KOPT-K1 (cell line): ENCODE data around the gene SMARCC2.

Experiments
- H3K27ac ChIP-seq: fragments of 200-600 bp; sonication (generic); 2 replicates; pipeline ENCODE4 v1.5.1; 2016; ENCODE audit warnings: antibody characterized with exemption, mild to moderate bottlenecking, low read depth, low read length; ENCODE audit not compliant: poor library complexity, severe bottlenecking
- H3K36me3 ChIP-seq: fragments of 200-600 bp; sonication (generic); 2 replicates; pipeline ENCODE4 v1.5.1; 2017; ENCODE audit warnings: antibody characterized with exemption, mild to moderate bottlenecking, low read length, moderate library complexity; ENCODE audit not compliant: insufficient read depth
- H3K9me3 ChIP-seq: fragments of 200-600 bp; sonication (generic); 2 replicates; pipeline ENCODE4 v1.5.1; 2017; ENCODE audit warnings: antibody characterized with exemption, low read length, mild to moderate bottlenecking; ENCODE audit not compliant: insufficient read depth, poor library complexity, severe bottlenecking

Gene SMARCC2

GRCh38 chr12:56134897-56135296 is 54.4 kb downstream of the SMARCC2 start:
- Histone ChIP-seq H3K36me3 (peaks cover 99% of the 10 kb centered on the region), H3K9me3 (no peaks in the 10 kb centered on the region), H3K27ac (no peak overlapping the region)

GRCh38 chr12:56130876-56131275 is 58.4 kb downstream of the SMARCC2 start:
- peaks cover 59% of the 10 kb centered on the region for H3K36me3 ChIP-seq
- H3K9me3 ChIP-seq = no peaks in the 10 kb centered on the region
- H3K27ac ChIP-seq = peak overlapping the region; percentile 77

GRCh38 chr12:56129942-56130495 is 59.3 kb downstream of the SMARCC2 start:
- no peaks in the 10 kb centered on the region for H3K9me3 ChIP-seq
- peaks cover 50% of the 10 kb centered on the region for H3K36me3 ChIP-seq
- peak overlapping the region; percentile 77 for H3K27ac ChIP-seq

- no peaks in the 10 kb centered on the region for H3K9me3 ChIP-seq
- H3K36me3 ChIP-seq = peaks cover 44% of the 10 kb centered on the region
- H3K27ac ChIP-seq = peak overlapping the region; percentile 77
Measured at GRCh38 chr12:56129206-56129941, 59.9 kb downstream of the SMARCC2 start.

GRCh38 chr12:56128670-56129205 is 60.5 kb downstream of the SMARCC2 start:
- Histone ChIP-seq H3K36me3 (peaks cover 37% of the 10 kb centered on the region), H3K9me3 (no peaks in the 10 kb centered on the region), H3K27ac (peak overlapping the region; percentile 77)

DNA sequence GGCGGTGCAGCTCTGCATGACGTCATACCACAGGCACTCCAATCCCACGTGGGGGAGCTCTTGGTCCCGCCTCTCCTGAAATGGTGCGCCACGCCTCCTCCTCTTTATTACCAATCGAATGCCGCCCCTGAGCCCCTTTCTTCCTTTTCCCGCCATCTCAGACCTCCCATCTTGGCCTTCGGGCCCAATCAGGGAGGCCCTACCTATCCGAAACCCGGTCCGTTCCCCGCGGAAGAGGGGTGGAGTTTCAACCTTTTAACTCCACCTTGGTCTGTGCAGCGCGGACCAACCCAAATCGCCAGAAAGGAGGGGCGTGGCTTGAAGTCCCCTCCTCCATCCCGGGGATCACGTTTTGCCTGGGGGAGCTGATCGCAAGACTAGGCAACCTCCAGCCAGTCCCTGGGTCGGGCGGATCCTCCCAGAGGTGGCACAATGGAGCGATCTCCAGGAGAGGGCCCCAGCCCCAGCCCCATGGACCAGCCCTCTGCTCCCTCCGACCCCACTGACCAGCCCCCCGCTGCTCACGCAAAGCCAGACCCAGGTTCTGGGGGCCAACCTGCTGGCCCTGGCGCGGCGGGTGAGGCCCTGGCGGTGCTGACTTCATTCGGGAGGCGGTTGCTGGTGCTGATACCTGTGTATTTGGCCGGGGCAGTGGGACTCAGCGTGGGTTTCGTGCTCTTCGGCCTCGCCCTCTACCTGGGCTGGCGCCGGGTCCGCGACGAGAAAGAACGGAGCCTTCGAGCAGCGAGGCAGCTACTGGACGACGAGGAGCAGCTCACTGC is 61.2 kb downstream of the SMARCC2 start, which contains the start of gene ESYT1:
ESYT1 (plus strand) TSS at position 380 of the 782 bp plus-strand sequence; CDS start at position 433, 53 bp downstream.
- no peaks in the 10 kb centered on the region for H3K9me3 ChIP-seq
- peak within 1 kb of the TSS; percentile 77 for H3K27ac ChIP-seq
- peaks cover 31% of the 10 kb centered on the region for H3K36me3 ChIP-seq

- no peaks in the 10 kb centered on the region for H3K9me3 ChIP-seq
- H3K36me3 ChIP-seq = peaks cover 25% of the 10 kb centered on the region
- H3K27ac ChIP-seq = peak overlapping the region; percentile 42
Measured at GRCh38 chr12:56127485-56127887, 61.8 kb downstream of the SMARCC2 start.

- Histone ChIP-seq H3K36me3 (peaks cover 21% of the 10 kb centered on the region), H3K9me3 (no peaks in the 10 kb centered on the region), H3K27ac (peak overlapping the region; percentile 55)
Measured at GRCh38 chr12:56126732-56127239, 62.5 kb downstream of the SMARCC2 start.

DNA sequence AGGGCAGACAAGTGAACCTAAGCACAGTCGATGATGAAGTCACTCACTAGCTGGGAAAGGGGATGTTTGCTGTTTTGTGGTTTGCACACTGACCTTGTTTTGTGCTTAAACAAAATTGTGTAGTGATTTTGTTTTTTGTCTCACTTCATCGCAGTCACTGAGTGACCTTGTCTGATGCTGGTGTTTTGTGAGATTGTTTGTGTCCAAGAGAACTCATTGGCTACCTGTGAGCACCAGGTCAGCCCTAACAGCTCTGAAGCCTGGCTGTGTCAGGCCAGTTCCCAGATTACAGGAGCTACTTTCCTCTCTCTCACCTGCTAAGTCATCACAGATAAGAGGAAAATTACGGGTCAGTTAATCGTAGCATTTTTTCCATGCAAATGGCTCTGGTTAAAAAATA is 65.2 kb downstream of the SMARCC2 start:
- Histone ChIP-seq H3K27ac (no peak overlapping the region), H3K9me3 (no peaks in the 10 kb centered on the region), H3K36me3 (peaks cover 26% of the 10 kb centered on the region)

GRCh38 chr12:56122637-56123036 is 66.6 kb downstream of the SMARCC2 start:
- peaks cover 26% of the 10 kb centered on the region for H3K36me3 ChIP-seq
- no peak overlapping the region for H3K27ac ChIP-seq
- H3K9me3 ChIP-seq = no peaks in the 10 kb centered on the region

DNA sequence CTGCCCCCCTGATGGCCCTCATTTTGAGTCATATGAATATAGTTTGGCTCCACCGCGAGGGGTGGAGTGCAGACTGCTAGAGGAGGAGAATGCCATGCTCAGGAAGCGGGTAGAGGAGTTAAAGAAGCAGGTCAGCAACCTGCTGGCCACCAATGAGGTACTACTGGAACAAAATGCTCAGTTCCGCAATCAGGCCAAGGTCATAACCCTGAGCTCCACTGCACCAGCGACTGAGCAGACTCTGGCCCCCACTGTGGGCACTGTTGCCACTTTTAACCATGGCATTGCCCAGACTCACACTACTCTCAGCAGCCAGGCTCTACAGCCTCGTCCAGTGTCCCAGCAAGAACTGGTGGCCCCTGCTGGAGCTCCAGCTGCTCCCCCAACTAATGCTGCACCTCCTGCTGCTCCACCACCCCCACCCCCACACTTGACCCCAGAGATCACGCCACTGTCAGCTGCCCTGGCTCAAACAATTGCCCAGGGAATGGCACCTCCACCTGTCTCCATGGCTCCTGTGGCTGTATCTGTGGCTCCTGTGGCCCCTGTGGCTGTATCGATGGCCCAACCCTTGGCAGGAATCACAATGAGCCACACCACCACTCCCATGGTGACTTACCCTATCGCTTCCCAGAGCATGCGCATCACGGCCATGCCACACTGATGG is 67.9 kb downstream of the SMARCC2 start:
- Histone ChIP-seq H3K9me3 (no peaks in the 10 kb centered on the region), H3K36me3 (peaks cover 26% of the 10 kb centered on the region), H3K27ac (no peak overlapping the region)

DNA sequence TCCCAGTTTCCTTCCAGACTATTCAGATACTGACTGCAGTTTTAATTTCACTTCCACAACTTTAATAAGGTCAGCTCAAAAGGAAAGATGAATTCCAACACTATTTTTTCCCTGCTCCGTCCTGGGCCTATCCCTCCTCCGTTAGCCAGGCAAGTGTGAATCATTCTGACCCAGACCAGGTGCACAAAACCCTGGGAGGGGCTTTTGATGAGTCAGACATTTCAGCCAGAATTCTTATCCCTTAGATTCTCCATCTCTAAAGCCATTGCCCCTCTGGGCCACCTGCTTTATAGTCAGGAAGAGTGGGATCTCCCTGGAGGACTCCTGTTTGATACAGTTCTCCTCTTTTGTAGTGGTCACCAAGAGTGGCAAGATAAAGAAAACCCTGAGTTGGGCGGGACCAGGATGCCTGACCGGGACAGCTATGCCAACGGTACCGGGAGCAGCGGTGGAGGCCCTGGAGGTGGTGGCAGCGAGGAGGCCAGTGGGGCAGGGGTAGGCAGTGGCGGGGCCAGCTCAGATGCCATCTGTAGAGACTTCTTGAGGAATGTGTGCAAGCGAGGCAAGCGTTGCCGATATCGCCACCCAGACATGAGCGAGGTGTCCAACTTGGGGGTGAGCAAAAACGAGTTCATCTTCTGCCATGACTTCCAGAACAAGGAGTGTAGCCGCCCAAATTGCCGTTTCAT is 69.0 kb downstream of the SMARCC2 start:
- Histone ChIP-seq H3K27ac (no peak overlapping the region), H3K9me3 (peaks cover 2% of the 10 kb centered on the region), H3K36me3 (peaks cover 26% of the 10 kb centered on the region)

DNA sequence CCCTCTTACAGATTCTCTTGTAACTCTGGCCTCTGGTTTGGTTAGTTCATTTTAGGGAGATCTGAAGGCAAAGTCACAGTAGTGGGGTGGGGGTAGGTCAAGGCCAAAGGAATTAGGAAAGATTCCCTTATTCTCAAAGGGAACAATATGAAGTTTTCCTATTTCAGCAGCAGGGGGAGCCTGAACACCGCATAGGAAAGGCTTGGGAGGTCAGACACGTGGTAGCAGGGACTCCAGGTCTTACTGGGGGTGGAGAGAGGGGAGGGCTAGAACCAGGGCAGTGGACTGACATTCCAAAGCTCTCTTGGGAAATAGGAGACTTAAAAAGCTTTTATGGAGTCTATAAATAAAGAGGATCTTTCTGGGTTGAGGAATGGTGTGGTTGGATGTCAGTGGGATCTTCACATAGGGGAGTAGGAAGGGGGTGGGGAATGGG is 69.9 kb downstream of the SMARCC2 start:
- H3K27ac ChIP-seq = peak overlapping the region; percentile 64
- H3K36me3 ChIP-seq = peaks cover 29% of the 10 kb centered on the region

More for the DNA sequence above, 69.9 kb downstream of the SMARCC2 start:
- H3K9me3 ChIP-seq = peaks cover 6% of the 10 kb centered on the region
